Astrocyte (in vitro differentiated cells and primary cell): ENCODE measurements around the gene LATS2.

ENCODE experiments used
- CTCF ChIP-seq: IDR thresholded peaks from 2 replicates; pipeline ENCODE4 v1.5.1; 2011; ENCODE audit warnings: low read depth, mild to moderate bottlenecking, inconsistent platforms, low read length, moderate library complexity; ENCODE audit not compliant: insufficient read depth
- EZH2 ChIP-seq: IDR thresholded peaks from 2 replicates; pipeline ENCODE4 v1.6.1; 2012; ENCODE audit warnings: mild to moderate bottlenecking, low read length, inconsistent platforms; ENCODE audit not compliant: insufficient read depth

GRCh38 chr13:20972731-20973130 lies 88.7 kb downstream of the LATS2 start:
- TF ChIP-seq CTCF (no peak), EZH2 (no peak)
